ENCODE measurements around the gene SORCS2.

The SORCS2 gene

GRCh38 chr4:7420661-7421040, 228.3 kb downstream of the SORCS2 start:
- H3K18ac ChIP-seq (ENCODE audit: low read depth in 1 of 2, low read length in 2 of 2) = no peak overlapping the region
- no peak for DNase-seq
- H2BK15ac ChIP-seq (ENCODE audit: low read depth, poor library complexity, severe bottlenecking) = no peak overlapping the region
- H2BK12ac ChIP-seq (ENCODE audit: low read length in 2 of 2) = no peak overlapping the region
- peaks cover 2% of the 10 kb centered on the region for H3K4me1 ChIP-seq (ENCODE audit: control insufficient read depth, insufficient read depth, low read depth, low read length)
- no peak overlapping the region for H3K4me2 ChIP-seq (ENCODE audit: low read length, poor library complexity, severe bottlenecking)
- no peak overlapping the region for H2BK120ac ChIP-seq (ENCODE audit: low read depth, low read length)
- H4K91ac ChIP-seq (ENCODE audit: low read length) = no peak overlapping the region
- H3K9ac ChIP-seq (ENCODE audit: low read length) = no peak overlapping the region
- H2BK5ac ChIP-seq (ENCODE audit: low read depth, low read length, poor library complexity, severe bottlenecking) = no peak overlapping the region
- H4K8ac ChIP-seq (ENCODE audit: low read length) = no peak overlapping the region
- no peaks in the 10 kb centered on the region for H3K79me1 ChIP-seq (replicated peaks; ENCODE audit: low read length, poor library complexity, severe bottlenecking)
- peak overlapping the region in 1 of 2 experiments; percentile 9 for H3K14ac ChIP-seq (ENCODE audit: low read length in 2 of 2)
- no peak overlapping the region for H2AK5ac ChIP-seq (ENCODE audit: low read length, severe bottlenecking)
- WGBS = 86% methylated on average over 14 of the region's 14 CpGs
- H2AFZ ChIP-seq (ENCODE audit: low read depth, low read length) = no peak overlapping the region
- H3K27me3 ChIP-seq (ENCODE audit: control insufficient read depth in 1 of 2, insufficient read depth in 1 of 2, low read length in 2 of 2) = peaks cover 4 to 19% of the 10 kb centered on the region in 2 experiments
- no peak overlapping the region for H3K4me3 ChIP-seq (ENCODE audit: insufficient read depth in 1 of 2, low read depth in 1 of 2, low read length in 2 of 2)
- no peaks in the 10 kb centered on the region for H3K9me3 ChIP-seq (ENCODE audit: control insufficient read depth, low read length)
- no peak overlapping the region for H3K4ac ChIP-seq (ENCODE audit: low read depth in 1 of 2, low read length in 2 of 2)
- H3K23ac ChIP-seq (ENCODE audit: low read length in 2 of 2) = no peak overlapping the region
- H3K36me3 ChIP-seq (ENCODE audit: control insufficient read depth in 1 of 2, insufficient read depth in 2 of 2, low read depth in 1 of 2, low read length in 2 of 2) = no peaks in the 10 kb centered on the region
- H3K27ac ChIP-seq (ENCODE audit: low read length, poor library complexity, severe bottlenecking) = no peak overlapping the region

- DNase-seq = no peak
Observed at GRCh38 chr4:7421356-7422150, 229.2 kb downstream of the SORCS2 start.

GRCh38 chr4:7422151-7422897, 230.0 kb downstream of the SORCS2 start:
- Histone ChIP-seq H3K27ac (ENCODE audit: low read length, poor library complexity, severe bottlenecking) (no peak overlapping the region), H3K9ac (ENCODE audit: low read length) (no peak overlapping the region), H3K27me3 (ENCODE audit: control insufficient read depth in 1 of 2, insufficient read depth in 1 of 2, low read length in 2 of 2) (peaks cover 4 to 19% of the 10 kb centered on the region in 2 experiments), H3K4me2 (ENCODE audit: low read length, poor library complexity, severe bottlenecking) (no peak overlapping the region), H3K4ac (ENCODE audit: low read depth in 1 of 2, low read length in 2 of 2) (no peak overlapping the region), H3K18ac (ENCODE audit: low read depth in 1 of 2, low read length in 2 of 2) (no peak overlapping the region), H4K91ac (ENCODE audit: low read length) (no peak overlapping the region), H3K23ac (ENCODE audit: low read length in 2 of 2) (no peak overlapping the region), H3K36me3 (ENCODE audit: control insufficient read depth in 1 of 2, insufficient read depth in 2 of 2, low read depth in 1 of 2, low read length in 2 of 2) (no peaks in the 10 kb centered on the region), H4K8ac (ENCODE audit: low read length) (no peak overlapping the region), H2BK12ac (ENCODE audit: low read length in 2 of 2) (no peak overlapping the region), H2AFZ (ENCODE audit: low read depth, low read length) (no peak overlapping the region), H2BK5ac (ENCODE audit: low read depth, low read length, poor library complexity, severe bottlenecking) (no peak overlapping the region), H2BK15ac (ENCODE audit: low read depth, poor library complexity, severe bottlenecking) (no peak overlapping the region), H3K79me1 (replicated peaks; ENCODE audit: low read length, poor library complexity, severe bottlenecking) (no peaks in the 10 kb centered on the region), H3K14ac (ENCODE audit: low read length in 2 of 2) (no peak overlapping the region), H3K9me3 (ENCODE audit: control insufficient read depth, low read length) (no peaks in the 10 kb centered on the region), H2AK5ac (ENCODE audit: low read length, severe bottlenecking) (no peak overlapping the region), H2BK120ac (ENCODE audit: low read depth, low read length) (no peak overlapping the region), H3K4me3 (ENCODE audit: insufficient read depth in 1 of 2, low read depth in 1 of 2, low read length in 2 of 2) (no peak overlapping the region), H3K4me1 (ENCODE audit: control insufficient read depth, insufficient read depth, low read depth, low read length) (peaks cover 2% of the 10 kb centered on the region)
- 88% methylated on average over 19 of the region's 19 CpGs for WGBS
- DNase-seq = no peak

More at GRCh38 chr4:7421356-7422150, 229.2 kb downstream of the SORCS2 start:
- H2BK120ac ChIP-seq (ENCODE audit: low read depth, low read length) = no peak overlapping the region
- no peaks in the 10 kb centered on the region for H3K36me3 ChIP-seq (ENCODE audit: control insufficient read depth in 1 of 2, insufficient read depth in 2 of 2, low read depth in 1 of 2, low read length in 2 of 2)
- 78% methylated on average over 23 of the region's 24 CpGs for WGBS
- H3K9ac ChIP-seq (ENCODE audit: low read length) = no peak overlapping the region
- no peak overlapping the region for H3K23ac ChIP-seq (ENCODE audit: low read length in 2 of 2)
- H3K4me1 ChIP-seq (ENCODE audit: control insufficient read depth, insufficient read depth, low read depth, low read length) = peaks cover 2% of the 10 kb centered on the region
- no peak overlapping the region for H2AFZ ChIP-seq (ENCODE audit: low read depth, low read length)
- peaks cover 4 to 19% of the 10 kb centered on the region in 2 experiments for H3K27me3 ChIP-seq (ENCODE audit: control insufficient read depth in 1 of 2, insufficient read depth in 1 of 2, low read length in 2 of 2)
- no peak overlapping the region for H2BK5ac ChIP-seq (ENCODE audit: low read depth, low read length, poor library complexity, severe bottlenecking)
- no peak overlapping the region for H4K8ac ChIP-seq (ENCODE audit: low read length)
- no peak overlapping the region for H3K4me2 ChIP-seq (ENCODE audit: low read length, poor library complexity, severe bottlenecking)
- no peaks in the 10 kb centered on the region for H3K79me1 ChIP-seq (replicated peaks; ENCODE audit: low read length, poor library complexity, severe bottlenecking)
- H3K4ac ChIP-seq (ENCODE audit: low read depth in 1 of 2, low read length in 2 of 2) = no peak overlapping the region
- H2BK12ac ChIP-seq (ENCODE audit: low read length in 2 of 2) = no peak overlapping the region
- H3K4me3 ChIP-seq (ENCODE audit: insufficient read depth in 1 of 2, low read depth in 1 of 2, low read length in 2 of 2) = no peak overlapping the region
- no peaks in the 10 kb centered on the region for H3K9me3 ChIP-seq (ENCODE audit: control insufficient read depth, low read length)
- H4K91ac ChIP-seq (ENCODE audit: low read length) = no peak overlapping the region
- H3K18ac ChIP-seq (ENCODE audit: low read depth in 1 of 2, low read length in 2 of 2) = no peak overlapping the region
- H2AK5ac ChIP-seq (ENCODE audit: low read length, severe bottlenecking) = no peak overlapping the region
- no peak overlapping the region for H3K14ac ChIP-seq (ENCODE audit: low read length in 2 of 2)
- H2BK15ac ChIP-seq (ENCODE audit: low read depth, poor library complexity, severe bottlenecking) = no peak overlapping the region
- H3K27ac ChIP-seq (ENCODE audit: low read length, poor library complexity, severe bottlenecking) = no peak overlapping the region

GRCh38 chr4:7422898-7423180, 230.5 kb downstream of the SORCS2 start:
- Histone ChIP-seq H3K9me3 (ENCODE audit: control insufficient read depth, low read length) (no peaks in the 10 kb centered on the region), H3K4ac (ENCODE audit: low read depth in 1 of 2, low read length in 2 of 2) (no peak overlapping the region), H3K4me2 (ENCODE audit: low read length, poor library complexity, severe bottlenecking) (no peak overlapping the region), H3K9ac (ENCODE audit: low read length) (no peak overlapping the region), H3K27me3 (ENCODE audit: control insufficient read depth in 1 of 2, insufficient read depth in 1 of 2, low read length in 2 of 2) (peaks cover 4 to 19% of the 10 kb centered on the region in 2 experiments), H3K14ac (ENCODE audit: low read length in 2 of 2) (no peak overlapping the region), H3K4me3 (ENCODE audit: insufficient read depth in 1 of 2, low read depth in 1 of 2, low read length in 2 of 2) (no peak overlapping the region), H3K27ac (ENCODE audit: low read length, poor library complexity, severe bottlenecking) (no peak overlapping the region), H3K4me1 (ENCODE audit: control insufficient read depth, insufficient read depth, low read depth, low read length) (peaks cover 2% of the 10 kb centered on the region), H3K18ac (ENCODE audit: low read depth in 1 of 2, low read length in 2 of 2) (no peak overlapping the region), H3K23ac (ENCODE audit: low read length in 2 of 2) (no peak overlapping the region), H4K8ac (ENCODE audit: low read length) (no peak overlapping the region), H2AFZ (ENCODE audit: low read depth, low read length) (no peak overlapping the region), H3K79me1 (replicated peaks; ENCODE audit: low read length, poor library complexity, severe bottlenecking) (no peaks in the 10 kb centered on the region), H2BK120ac (ENCODE audit: low read depth, low read length) (no peak overlapping the region), H3K36me3 (ENCODE audit: control insufficient read depth in 1 of 2, insufficient read depth in 2 of 2, low read depth in 1 of 2, low read length in 2 of 2) (no peaks in the 10 kb centered on the region), H2BK12ac (ENCODE audit: low read length in 2 of 2) (no peak overlapping the region), H4K91ac (ENCODE audit: low read length) (no peak overlapping the region), H2BK5ac (ENCODE audit: low read depth, low read length, poor library complexity, severe bottlenecking) (no peak overlapping the region), H2AK5ac (ENCODE audit: low read length, severe bottlenecking) (no peak overlapping the region), H2BK15ac (ENCODE audit: low read depth, poor library complexity, severe bottlenecking) (no peak overlapping the region)
- DNase-seq = no peak
- WGBS = 95% methylated on average over 9 of the region's 9 CpGs

All from mesenchymal stem cell (in vitro differentiated cells and primary cell).